ENCODE measurements around the gene RBAK.

GRCh38 chr7:5070206-5070605 is 24.5 kb downstream of the RBAK start:
- TF ChIP-seq CTCF (IDR thresholded peaks at IDR 0.05) = no peak
- TF ChIP-seq POLR2A (IDR thresholded peaks at IDR 0.05) = no peak

Data from gastroesophageal sphincter (tissue), 3 donors.